SK-N-SH (cell line): ENCODE measurements around the gene POLD3. TPM values are rescaled to one million over a fixed set of nuclear protein-coding genes. Genes with fewer than 3 reads are reported as not detected.

Experiments
- CTCF ChIA-PET: fragments of 300-600, 350-600 bp; formaldehyde crosslinking; extraction: SDS; loops from one replicate; lab custom pipeline; 2021; lab: Yijun Ruan, JAX
- POLR2A ChIA-PET: fragments of 350-600 bp; sonication (Branson Sonifier 250); formaldehyde crosslinking; extraction: SDS; loops from one replicate; lab custom pipeline; 2020; ENCODE audit warnings: antibody characterized with exemption, inconsistent platforms; lab: Yijun Ruan, JAX
- DNase-seq: peaks from one replicate; pipeline ENCODE4 v3.0.0; 2012
- H2AFZ ChIP-seq: fragments of 200-600 bp; sonication (generic); 2 replicates; pipeline ENCODE4 v1.8.1; 2016; ENCODE audit warnings: antibody characterized with exemption, mild to moderate bottlenecking, low read depth
- H3F3A ChIP-seq: fragments of 200-600 bp; sonication (generic); replicated peaks from 2 replicates; pipeline ENCODE3; 2016; ENCODE audit warnings: antibody characterized with exemption, mild to moderate bottlenecking; ENCODE audit not compliant: insufficient read depth
- H3K27ac ChIP-seq, 2 experiments: fragments of 200-500 bp in 1 of 2; fragments of 200-600 bp in 1 of 2; sonication (Bioruptor generic) in 1 of 2; sonication (generic), shearing (Covaris generic) in 1 of 2; 2 replicates each; pipeline versions ENCODE4 v1.5.1 to v1.6.1; 2014 to 2016; ENCODE audit warnings: low read depth in 2 of 2, inconsistent platforms in 1 of 2, low read length in 1 of 2, mild to moderate bottlenecking in 1 of 2, mixed read lengths in 1 of 2
- H3K27me3 ChIP-seq: fragments of 200-600 bp; sonication (generic), shearing (Covaris generic); 2 replicates; pipeline ENCODE4 v1.6.1; 2016; ENCODE audit warnings: mixed run types; ENCODE audit not compliant: insufficient read depth
- H3K36me3 ChIP-seq, 2 experiments: fragments of 200-500 bp in 1 of 2; fragments of 200-600 bp in 1 of 2; sonication (Bioruptor generic) in 1 of 2; sonication (generic) in 1 of 2; replicated peaks in 1 of 2; 2 replicates each; pipeline versions ENCODE3 to v1.5.1; 2014 to 2016; ENCODE audit warnings: low read length in 1 of 2, mild to moderate bottlenecking in 1 of 2; ENCODE audit not compliant: insufficient read depth in 2 of 2, control insufficient read depth in 1 of 2
- H3K4me1 ChIP-seq, 2 experiments: fragments of 200-500 bp in 1 of 2; fragments of 200-600 bp in 1 of 2; sonication (Bioruptor generic) in 1 of 2; sonication (generic), shearing (Covaris generic) in 1 of 2; 2 replicates each; pipeline versions ENCODE4 v1.5.1 to v1.6.1; 2014 to 2016; ENCODE audit warnings: low read depth in 1 of 2, low read length in 1 of 2, mixed run types in 1 of 2; ENCODE audit not compliant: insufficient read depth in 2 of 2, control insufficient read depth in 1 of 2
- H3K4me2 ChIP-seq: fragments of 200-600 bp; sonication (generic), shearing (Covaris generic); 2 replicates; pipeline ENCODE4 v1.6.1; 2017; ENCODE audit warnings: mixed run types
- H3K4me3 ChIP-seq, 2 experiments: fragments of 200-500 bp in 1 of 2; fragments of 200-600 bp in 1 of 2; sonication (Bioruptor generic) in 1 of 2; sonication (generic), shearing (Covaris generic) in 1 of 2; 2 replicates each; pipeline versions ENCODE4 v1.5.1 to v1.8.1; 2014 to 2016; ENCODE audit warnings: low read depth in 2 of 2, inconsistent platforms in 1 of 2, low read length in 1 of 2, mild to moderate bottlenecking in 1 of 2, mixed read lengths in 1 of 2, moderate library complexity in 1 of 2
- H3K79me2 ChIP-seq: fragments of 200-600 bp; sonication (generic); 2 replicates; pipeline ENCODE4 v1.8.1; 2017; ENCODE audit warnings: mild to moderate bottlenecking; ENCODE audit not compliant: insufficient read depth
- H3K9ac ChIP-seq: fragments of 200-600 bp; sonication (generic); 2 replicates; pipeline ENCODE4 v1.6.1; 2017; ENCODE audit warnings: mixed run types
- H3K9me2 ChIP-seq: fragments of 200-600 bp; sonication (generic); 2 replicates; pipeline ENCODE4 v1.6.1; 2017; ENCODE audit warnings: mixed run types
- H3K9me3 ChIP-seq: fragments of 200-600 bp; sonication (generic); 2 replicates; pipeline ENCODE4 v1.6.1; 2017; ENCODE audit warnings: mixed run types, mild to moderate bottlenecking, moderate library complexity
- H4K20me1 ChIP-seq: fragments of 200-600 bp; sonication (generic); 2 replicates; pipeline ENCODE4 v1.6.1; 2017; ENCODE audit warnings: mild to moderate bottlenecking, mixed run types; ENCODE audit not compliant: insufficient read depth
- ELF1 ChIP-seq: IDR thresholded peaks from 2 replicates; pipeline ENCODE4 v1.4.0; 2012
- FOXJ3 ChIP-seq: sonication (generic); formaldehyde crosslinking; IDR thresholded peaks from 2 replicates; pipeline ENCODE4 v1.5.1; 2020; ENCODE audit warnings: mild to moderate bottlenecking, missing genetic modification reagents
- FOXM1 ChIP-seq: IDR thresholded peaks from 2 replicates; pipeline ENCODE4 v1.4.0; 2012; ENCODE audit warnings: low read depth, mild to moderate bottlenecking
- GATA2 ChIP-seq: sonication (generic); formaldehyde crosslinking; IDR thresholded peaks from 2 replicates; pipeline ENCODE4 v1.5.0; 2020; ENCODE audit warnings: mild to moderate bottlenecking, missing genetic modification reagents
- IRF3 ChIP-seq: fragments of 150-350 bp; IDR thresholded peaks from 2 replicates; pipeline ENCODE4 v1.6.1; 2016; ENCODE audit warnings: mild to moderate bottlenecking, low read depth, low read length
- JUND ChIP-seq: IDR thresholded peaks from 2 replicates; pipeline ENCODE4 v1.4.0; 2012
- MAX ChIP-seq: IDR thresholded peaks from 2 replicates; pipeline ENCODE4 v1.4.0; 2012; ENCODE audit warnings: low read depth
- MXI1 ChIP-seq: IDR thresholded peaks from 2 replicates; pipeline ENCODE4 v1.6.1; 2012; ENCODE audit warnings: mild to moderate bottlenecking, low read depth, low read length, improper control_type of control experiment
- PBX3 ChIP-seq: IDR thresholded peaks from 2 replicates; pipeline ENCODE4; 2012
- RAD21 ChIP-seq: IDR thresholded peaks from 2 replicates; pipeline ENCODE4 v1.6.1; 2012; ENCODE audit warnings: mild to moderate bottlenecking, low read length
- RCOR1 ChIP-seq: fragments of 150-350 bp; IDR thresholded peaks from 2 replicates; pipeline ENCODE4 v1.6.1; 2017; ENCODE audit warnings: antibody characterized with exemption, low read length
- SMC3 ChIP-seq: IDR thresholded peaks from 2 replicates; pipeline ENCODE4 v1.6.1; 2012; ENCODE audit warnings: low read depth, low read length, improper control_type of control experiment
- USF1 ChIP-seq: IDR thresholded peaks from 2 replicates; pipeline ENCODE4 v1.4.0; 2012; ENCODE audit warnings: low read depth, borderline replicate concordance
- YY1 ChIP-seq: IDR thresholded peaks from 2 replicates; pipeline ENCODE4 v1.4.0; 2012; ENCODE audit warnings: low read depth, mild to moderate bottlenecking
- ZBTB33 ChIP-seq: IDR thresholded peaks from 2 replicates; pipeline ENCODE4 v1.4.0; 2012; ENCODE audit warnings: low read depth, borderline replicate concordance
- WGBS: methylation state at CpG from one replicate; pipeline ENCODE4 v1.1.6; 2017; ENCODE audit warnings: low lambda C conversion rate; 5-methylcytosine and 5-hydroxymethylcytosine counted together
- polyA plus RNA-seq, 3 experiments: library from polyadenylated mRNA; depleted of rRNA; stranded (reverse); fragments of >200 nt; gene quantifications; 2 replicates each; pipeline ENCODE4 v1.2.3, GENCODE V29; 2012

Gene POLD3
- polyA plus RNA-seq, 1 of the 3 experiments (the other 2 are of a cell fraction) = 7.9 TPM

- DNase-seq = no peak
- Histone ChIP-seq H2AFZ (no peak overlapping the region), H3K79me2 (no peaks in the 10 kb centered on the region), H3K9ac (no peak overlapping the region), H3K9me2 (no peaks in the 10 kb centered on the region), H3K36me3 (peaks cover 30 to 32% of the 10 kb centered on the region in 2 experiments), H3F3A (peaks cover 4% of the 10 kb centered on the region), H3K9me3 (no peaks in the 10 kb centered on the region), H3K4me1 (no peaks in the 10 kb centered on the region), H4K20me1 (no peaks in the 10 kb centered on the region), H3K4me3 (no peak overlapping the region), H3K27ac (no peak overlapping the region), H3K4me2 (no peak overlapping the region), H3K27me3 (no peaks in the 10 kb centered on the region)
- 89% methylated on average over 3 of the region's 3 CpGs for WGBS
- TF ChIP-seq USF1 (no peak), JUND (no peak), MAX (no peak), PBX3 (no peak), FOXJ3 (CRISPR knock-in tag) (no peak), YY1 (no peak), GATA2 (CRISPR knock-in tag) (no peak), FOXM1 (no peak), RAD21 (no peak), SMC3 (no peak), ZBTB33 (no peak), IRF3 (no peak), RCOR1 (no peak), ELF1 (no peak), MXI1 (no peak)
- POLR2A ChIA-PET = no interaction called here
- CTCF ChIA-PET = interaction anchor here (1.2 kb wide), 1 partner anchor 75 kb away, joined by 3 read pairs; no protein-coding TSS in a partner anchor
Measured at GRCh38 chr11:74627381-74627780, 35.0 kb downstream of the POLD3 start.
